Measurements from ENCODE around the gene NETO2.

The NETO2 gene

DNA sequence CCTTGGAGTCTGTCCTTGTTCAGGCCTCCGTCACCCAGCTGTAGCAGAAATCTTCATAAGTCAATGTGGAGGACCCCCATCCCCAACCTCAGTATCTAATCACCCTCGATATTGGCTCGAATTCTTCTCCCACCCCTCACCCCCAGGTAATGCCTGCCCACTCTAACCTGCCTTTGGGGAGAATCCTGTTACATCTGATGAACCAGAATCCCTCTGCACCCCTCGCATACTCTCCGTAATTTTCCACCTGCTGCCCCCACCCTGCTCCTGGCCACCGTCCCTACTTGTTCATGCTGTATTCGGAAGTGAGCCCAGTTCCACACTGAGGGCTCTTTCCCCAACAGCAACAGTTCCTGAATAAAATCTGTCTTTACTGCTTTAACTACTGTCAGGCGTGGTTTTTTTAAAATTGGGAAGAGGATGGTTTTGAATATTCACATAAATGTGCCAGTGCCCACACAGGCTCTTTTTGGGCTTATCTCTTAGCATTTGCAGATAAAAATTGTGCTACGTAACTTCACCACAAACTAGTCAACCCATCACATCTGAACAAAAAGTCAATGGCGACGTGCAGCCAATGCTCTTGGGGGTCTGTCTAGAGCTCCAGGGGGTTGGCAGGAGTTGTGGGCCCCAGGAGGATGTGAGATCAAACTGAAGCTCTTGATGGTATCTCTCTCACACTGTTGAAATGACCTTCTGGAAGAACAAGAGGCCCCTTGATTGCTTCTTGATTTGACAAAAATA lies 73.7 kb downstream of the NETO2 start:
- ChIA-PET POLR2A (no interaction called here), CTCF (interaction anchor here (1.1 kb wide), 1 partner anchor 32 kb away, joined by 8 read pairs; no protein-coding TSS in a partner anchor)
- no peak for DNase-seq (ENCODE audit: low read depth, low spot score)
- no peak overlapping the region for H3K4me3 ChIP-seq (ENCODE audit: low read depth, low read length)
- TF ChIP-seq, protein P1, sequence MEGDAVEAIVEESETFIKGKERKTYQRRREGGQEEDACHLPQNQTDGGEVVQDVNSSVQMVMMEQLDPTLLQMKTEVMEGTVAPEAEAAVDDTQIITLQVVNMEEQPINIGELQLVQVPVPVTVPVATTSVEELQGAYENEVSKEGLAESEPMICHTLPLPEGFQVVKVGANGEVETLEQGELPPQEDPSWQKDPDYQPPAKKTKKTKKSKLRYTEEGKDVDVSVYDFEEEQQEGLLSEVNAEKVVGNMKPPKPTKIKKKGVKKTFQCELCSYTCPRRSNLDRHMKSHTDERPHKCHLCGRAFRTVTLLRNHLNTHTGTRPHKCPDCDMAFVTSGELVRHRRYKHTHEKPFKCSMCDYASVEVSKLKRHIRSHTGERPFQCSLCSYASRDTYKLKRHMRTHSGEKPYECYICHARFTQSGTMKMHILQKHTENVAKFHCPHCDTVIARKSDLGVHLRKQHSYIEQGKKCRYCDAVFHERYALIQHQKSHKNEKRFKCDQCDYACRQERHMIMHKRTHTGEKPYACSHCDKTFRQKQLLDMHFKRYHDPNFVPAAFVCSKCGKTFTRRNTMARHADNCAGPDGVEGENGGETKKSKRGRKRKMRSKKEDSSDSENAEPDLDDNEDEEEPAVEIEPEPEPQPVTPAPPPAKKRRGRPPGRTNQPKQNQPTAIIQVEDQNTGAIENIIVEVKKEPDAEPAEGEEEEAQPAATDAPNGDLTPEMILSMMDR (IDR thresholded peaks at IDR 0.05; ENCODE audit: insufficient read depth, low read length, missing control alignments): no peak

DNA sequence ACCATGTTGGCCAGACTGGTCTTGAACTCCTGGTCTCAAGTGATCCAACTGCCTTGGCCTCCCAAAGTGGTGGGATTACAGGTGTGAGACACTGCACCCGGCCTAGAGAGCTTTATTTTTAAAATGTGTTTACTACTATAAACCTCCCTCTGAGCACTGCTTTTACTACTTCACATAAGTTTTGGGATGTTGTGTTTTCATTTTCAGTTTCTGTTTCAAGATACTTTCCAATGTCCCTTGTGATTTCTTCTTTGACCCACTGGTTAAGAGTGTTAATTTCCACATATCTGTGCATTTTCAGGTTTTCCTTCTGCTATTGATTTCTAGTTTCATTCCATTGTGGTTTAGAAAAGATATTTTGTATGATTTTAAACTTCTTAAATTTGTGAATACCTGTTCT lies 74.4 kb downstream of the NETO2 start:
- ChIA-PET POLR2A (no interaction called here), CTCF (interaction anchor here (1.1 kb wide), 1 partner anchor 31 kb away, joined by 8 read pairs; no protein-coding TSS in a partner anchor)
- H3K4me3 ChIP-seq (ENCODE audit: low read depth, low read length): no peak overlapping the region
- DNase-seq (ENCODE audit: low read depth, low spot score): no peak
- TF ChIP-seq, protein P1 (IDR thresholded peaks at IDR 0.05; ENCODE audit: insufficient read depth, low read length, missing control alignments): no peak

DNA sequence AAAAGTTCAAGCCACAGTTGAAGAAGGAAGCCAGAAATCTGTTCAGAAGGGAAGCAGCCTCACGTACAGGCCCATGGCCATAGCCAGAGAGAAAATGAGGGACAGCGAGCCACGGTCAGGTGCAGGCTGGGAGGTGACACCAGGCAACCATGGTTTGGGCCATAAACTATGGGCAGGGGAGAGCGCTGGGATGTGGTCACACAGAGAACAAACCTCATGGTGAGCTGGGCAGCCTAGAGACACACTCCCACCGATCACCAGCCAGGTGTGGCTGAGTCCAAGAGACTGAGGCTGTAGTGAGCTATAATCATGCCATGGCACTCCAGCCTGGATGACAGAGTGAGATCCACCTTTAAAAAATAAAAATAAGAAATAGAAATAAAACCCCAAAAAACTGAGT lies 76.5 kb downstream of the NETO2 start:
- POLR2A ChIA-PET: no interaction called here
- H3K4me3 ChIP-seq (ENCODE audit: low read depth, low read length): no peak overlapping the region
- CTCF ChIA-PET: no interaction called here
- DNase-seq (ENCODE audit: low read depth, low spot score): no peak
- TF ChIP-seq, protein P1 (IDR thresholded peaks at IDR 0.05; ENCODE audit: insufficient read depth, low read length, missing control alignments): no peak

DNA sequence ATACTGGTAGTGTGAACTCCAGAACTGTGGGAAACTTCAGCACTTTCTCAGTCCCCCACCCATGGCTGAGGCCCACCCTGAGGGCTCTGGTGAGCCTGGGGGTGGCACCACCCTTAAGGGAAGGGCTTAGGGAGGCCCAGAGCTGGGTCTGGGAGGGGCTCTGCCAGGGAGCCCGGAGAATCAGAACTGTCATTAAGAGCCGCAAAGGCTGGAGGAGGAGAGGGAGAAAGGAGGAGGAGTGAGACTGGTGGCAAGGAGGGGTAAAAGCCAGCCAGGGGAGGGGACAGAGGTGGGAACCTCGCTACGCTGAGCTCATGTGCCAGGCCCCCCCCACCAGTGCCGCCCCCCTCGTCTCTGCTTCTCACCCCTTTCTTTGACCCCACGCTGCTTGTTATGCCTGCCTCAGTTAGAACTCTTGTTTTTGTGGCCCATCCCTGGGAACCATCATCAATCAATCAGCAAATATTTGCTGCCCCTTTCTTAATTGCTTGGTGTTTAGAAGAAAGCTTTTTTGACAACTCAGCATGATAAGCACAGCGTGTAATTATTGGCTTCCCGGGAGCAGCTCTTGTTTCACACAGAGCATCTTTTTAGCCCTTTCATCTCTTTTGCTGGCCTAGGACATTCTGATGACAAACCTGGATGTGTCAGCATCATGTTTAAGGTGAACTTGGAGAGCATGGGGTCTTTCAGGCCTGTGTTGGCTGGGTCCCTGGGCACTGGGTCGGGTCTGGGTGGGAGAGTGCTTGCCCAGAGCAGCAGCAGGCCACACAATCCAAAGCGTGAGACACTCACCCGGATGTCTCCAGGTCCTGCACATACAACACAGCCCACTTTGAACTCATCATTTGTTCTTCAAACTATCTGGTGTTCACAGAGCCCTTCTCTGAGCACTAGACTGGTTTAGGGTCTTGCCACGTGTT lies 77.7 kb downstream of the NETO2 start:
- H3K4me3 ChIP-seq (ENCODE audit: low read depth, low read length): no peak overlapping the region
- CTCF ChIA-PET: no interaction called here
- DNase-seq (ENCODE audit: low read depth, low spot score): no peak
- POLR2A ChIA-PET: no interaction called here
- TF ChIP-seq, protein P1 (IDR thresholded peaks at IDR 0.05; ENCODE audit: insufficient read depth, low read length, missing control alignments): no peak

DNA sequence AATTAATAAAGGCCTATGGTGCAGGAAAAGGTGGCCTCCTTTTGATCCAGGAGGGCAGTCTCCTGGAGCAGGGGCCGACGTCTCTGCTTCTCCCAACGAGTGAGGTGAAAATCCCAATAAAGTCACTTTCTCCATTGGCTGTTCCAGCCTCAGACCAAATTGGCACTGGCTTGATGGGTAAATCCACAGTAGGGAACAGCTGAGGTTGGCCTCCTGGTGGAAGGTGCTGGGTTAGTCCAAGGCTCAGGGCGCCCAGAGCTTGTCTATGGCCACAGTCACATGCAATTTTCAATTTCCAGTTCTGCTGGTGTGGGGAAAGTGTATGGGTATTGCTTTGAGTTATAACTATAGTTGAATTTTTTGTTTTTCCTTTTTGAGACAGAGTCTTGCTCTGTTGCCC lies 79.0 kb downstream of the NETO2 start:
- no peak for DNase-seq (ENCODE audit: low read depth, low spot score)
- H3K4me3 ChIP-seq (ENCODE audit: low read depth, low read length): no peak overlapping the region
- TF ChIP-seq, protein P1 (IDR thresholded peaks at IDR 0.05; ENCODE audit: insufficient read depth, low read length, missing control alignments): no peak
- CTCF ChIA-PET: no interaction called here
- POLR2A ChIA-PET: no interaction called here

Measured in AG04449 (cell line).